Measurements from ENCODE around the gene CCDC142.

The CCDC142 gene

GRCh38 chr2:74513605-74514367, 31.0 kb upstream of the CCDC142 start:
- DNase-seq (ENCODE audit: low read depth), result no peak

GRCh38 chr2:74512744-74513604, 30.2 kb upstream of the CCDC142 start:
- no peak for DNase-seq (ENCODE audit: low read depth)

GRCh38 chr2:74511104-74511989, 28.5 kb upstream of the CCDC142 start:
- DNase-seq (ENCODE audit: low read depth), result no peak

GRCh38 chr2:74510272-74510671, 27.5 kb upstream of the CCDC142 start:
- no peak for DNase-seq (ENCODE audit: low read depth)

GRCh38 chr2:74507926-74508520, 25.2 kb upstream of the CCDC142 start:
- DNase-seq (ENCODE audit: low read depth), result no peak

GRCh38 chr2:74507145-74507925, 24.5 kb upstream of the CCDC142 start, which contains the start of gene PCGF1:
Gene PCGF1 (minus strand): TSS chr2:74507695. CDS start chr2:74507668, 27 bp downstream.
- DNase-seq (ENCODE audit: low read depth), result peak; percentile 98

- no peak for DNase-seq (ENCODE audit: low read depth)
Measured at GRCh38 chr2:74505448-74506246, 22.8 kb upstream of the CCDC142 start.

- no peak for DNase-seq (ENCODE audit: low read depth)
Measured at GRCh38 chr2:74504591-74504990, 21.8 kb upstream of the CCDC142 start.

- DNase-seq (ENCODE audit: low read depth), result no peak
Measured at GRCh38 chr2:74503506-74504475, 21.0 kb upstream of the CCDC142 start.

- DNase-seq (ENCODE audit: low read depth), result no peak
Measured at GRCh38 chr2:74502720-74503505, 20.1 kb upstream of the CCDC142 start.

- DNase-seq (ENCODE audit: low read depth), result no peak
Measured at GRCh38 chr2:74502147-74502719, 19.4 kb upstream of the CCDC142 start.

- DNase-seq (ENCODE audit: low read depth), result no peak
Measured at GRCh38 chr2:74501335-74502071, 18.7 kb upstream of the CCDC142 start.

- no peak for DNase-seq (ENCODE audit: low read depth)
Measured at GRCh38 chr2:74500578-74500946, 17.8 kb upstream of the CCDC142 start.

GRCh38 chr2:74499940-74500577, 17.3 kb upstream of the CCDC142 start:
- DNase-seq (ENCODE audit: low read depth), result no peak

- no peak for DNase-seq (ENCODE audit: low read depth)
Measured at GRCh38 chr2:74499267-74499939, 16.6 kb upstream of the CCDC142 start, which contains the start of gene LBX2. Gene LBX2 (minus strand): TSS chr2:74499603. CDS start chr2:74499537, 66 bp downstream.

Measured in activated T-cell treated with anti-CD3 and anti-CD28 coated beads for 1 hour (primary cell).